Fibroblast of pulmonary artery (primary cell): ENCODE measurements around the gene SMTNL2.
"Not testable (repeated sequence)": the region's sequence is repeated elsewhere in the genome, so short reads cannot be mapped to it uniquely, and the experiment has no call there.

Experiments used
- DNase-seq: peaks from one replicate; pipeline ENCODE4 v3.0.0-alpha.2; 2010; ENCODE audit warnings: low read depth
- H3K4me3 ChIP-seq: replicated peaks from 2 replicates; pipeline ENCODE4 v1.5.1; 2011; ENCODE audit warnings: low read depth, mild to moderate bottlenecking, control low read depth, low read length, moderate library complexity
- TF ChIP-seq, protein P1 (sequence below): IDR thresholded peaks from 2 replicates; pipeline ENCODE4 v1.5.1; 2011; ENCODE audit warnings: mild to moderate bottlenecking, control low read depth, low read length, inconsistent platforms; ENCODE audit errors: missing control alignments

Gene SMTNL2

DNA sequence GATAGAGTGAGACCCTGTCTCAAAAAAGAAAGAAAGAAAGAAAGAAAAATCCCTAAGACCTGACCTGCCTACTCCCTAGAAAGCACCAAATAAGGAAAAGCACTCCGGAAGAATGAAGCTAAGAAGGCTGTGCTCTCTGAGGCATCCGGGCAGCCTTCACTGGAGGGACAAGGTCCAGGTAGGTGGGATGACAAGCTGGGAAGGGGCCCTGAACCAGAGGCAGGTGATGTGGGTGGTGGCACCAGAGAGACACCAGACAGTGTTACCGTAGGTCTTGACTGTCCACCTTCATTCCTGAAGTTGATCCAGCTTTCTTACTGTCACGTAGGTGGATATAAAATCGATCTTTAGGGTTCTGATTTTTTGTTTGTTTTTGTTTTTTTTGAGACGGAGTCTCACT, 26.3 kb downstream of the SMTNL2 start:
- TF ChIP-seq, protein P1, sequence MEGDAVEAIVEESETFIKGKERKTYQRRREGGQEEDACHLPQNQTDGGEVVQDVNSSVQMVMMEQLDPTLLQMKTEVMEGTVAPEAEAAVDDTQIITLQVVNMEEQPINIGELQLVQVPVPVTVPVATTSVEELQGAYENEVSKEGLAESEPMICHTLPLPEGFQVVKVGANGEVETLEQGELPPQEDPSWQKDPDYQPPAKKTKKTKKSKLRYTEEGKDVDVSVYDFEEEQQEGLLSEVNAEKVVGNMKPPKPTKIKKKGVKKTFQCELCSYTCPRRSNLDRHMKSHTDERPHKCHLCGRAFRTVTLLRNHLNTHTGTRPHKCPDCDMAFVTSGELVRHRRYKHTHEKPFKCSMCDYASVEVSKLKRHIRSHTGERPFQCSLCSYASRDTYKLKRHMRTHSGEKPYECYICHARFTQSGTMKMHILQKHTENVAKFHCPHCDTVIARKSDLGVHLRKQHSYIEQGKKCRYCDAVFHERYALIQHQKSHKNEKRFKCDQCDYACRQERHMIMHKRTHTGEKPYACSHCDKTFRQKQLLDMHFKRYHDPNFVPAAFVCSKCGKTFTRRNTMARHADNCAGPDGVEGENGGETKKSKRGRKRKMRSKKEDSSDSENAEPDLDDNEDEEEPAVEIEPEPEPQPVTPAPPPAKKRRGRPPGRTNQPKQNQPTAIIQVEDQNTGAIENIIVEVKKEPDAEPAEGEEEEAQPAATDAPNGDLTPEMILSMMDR: no peak
- no peak for DNase-seq
- no peak overlapping the region for H3K4me3 ChIP-seq

DNA sequence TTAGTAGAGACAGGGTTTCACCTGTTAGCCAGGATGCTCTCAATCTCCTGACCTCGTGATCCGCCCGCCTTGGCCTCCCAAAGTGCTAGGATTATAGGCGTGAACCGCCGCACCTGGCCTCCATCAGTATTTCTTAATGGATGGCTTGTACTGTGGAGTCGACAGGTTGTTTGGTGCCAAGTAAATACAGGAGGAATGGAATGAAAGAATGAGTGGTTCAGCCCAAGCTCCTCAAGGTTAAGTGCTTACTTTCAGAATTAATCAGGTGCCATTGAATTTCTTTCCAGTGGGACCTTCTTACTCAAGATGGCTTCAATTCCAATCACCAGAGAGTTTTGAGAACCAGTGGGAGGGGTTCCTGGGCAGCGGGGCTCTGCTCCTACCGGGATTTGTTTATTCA, 32.1 kb downstream of the SMTNL2 start:
- TF ChIP-seq, protein P1: no peak
- H3K4me3 ChIP-seq: no peak overlapping the region

DNA sequence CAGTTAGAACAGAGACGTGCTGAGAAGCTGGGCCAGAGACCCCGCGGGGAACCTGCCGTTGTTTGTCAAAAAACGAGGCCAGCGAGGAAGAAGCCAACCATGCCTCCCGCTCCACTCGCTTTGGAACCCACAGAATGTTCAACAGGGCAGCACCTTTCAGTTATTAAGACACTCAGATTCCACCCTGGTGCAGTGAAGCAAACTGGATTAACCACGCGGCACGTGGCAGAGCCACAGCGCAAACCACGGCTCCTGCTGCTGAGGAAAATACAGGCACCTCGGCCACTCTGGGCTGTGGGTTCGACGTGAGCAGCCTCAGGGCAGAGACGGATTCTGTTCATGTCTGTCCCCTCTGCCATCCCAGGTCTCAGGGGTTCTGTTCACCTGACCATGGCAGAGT, 32.8 kb downstream of the SMTNL2 start:
- TF ChIP-seq, protein P1: no peak
- H3K4me3 ChIP-seq: no peak overlapping the region
- no peak for DNase-seq

More for the DNA sequence above, 32.1 kb downstream of the SMTNL2 start:
- DNase-seq: no peak

DNA sequence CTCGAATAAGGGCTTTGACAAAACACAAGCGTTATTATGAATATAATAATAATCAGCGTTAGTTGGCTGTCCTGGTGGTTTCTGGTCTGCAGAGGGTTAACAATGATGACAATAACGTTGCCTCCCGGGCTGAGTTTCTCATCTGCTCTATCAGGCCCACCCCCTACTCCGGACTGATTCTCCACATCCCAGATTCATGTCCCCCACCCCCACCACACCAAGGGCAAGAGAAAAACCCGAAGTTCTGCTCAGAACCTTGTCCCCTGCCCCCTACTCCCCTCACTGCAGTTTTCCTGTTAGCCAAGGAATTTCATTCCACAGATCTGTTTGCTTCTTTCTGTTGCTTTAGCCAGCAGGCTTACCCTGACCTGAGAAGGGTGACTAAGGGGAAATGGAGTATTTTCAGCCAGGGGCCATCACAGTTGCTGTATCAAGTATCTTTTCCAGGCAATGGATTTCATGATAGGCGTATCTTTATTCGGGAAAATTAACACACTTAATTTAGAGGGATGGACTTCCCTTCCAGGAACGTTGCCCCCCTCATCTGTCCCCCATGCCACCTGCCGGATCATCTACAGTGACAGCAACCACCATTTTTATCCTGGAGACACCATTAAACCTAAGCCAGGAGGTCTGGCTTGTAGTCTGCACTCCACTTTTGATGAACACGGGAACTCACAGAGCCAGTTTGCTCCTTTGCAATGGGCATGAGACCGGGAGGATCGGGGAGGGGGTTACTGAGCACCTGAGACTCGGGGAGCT, 33.4 kb downstream of the SMTNL2 start:
- TF ChIP-seq, protein P1: no peak
- H3K4me3 ChIP-seq: no peak overlapping the region
- DNase-seq: no peak

DNA sequence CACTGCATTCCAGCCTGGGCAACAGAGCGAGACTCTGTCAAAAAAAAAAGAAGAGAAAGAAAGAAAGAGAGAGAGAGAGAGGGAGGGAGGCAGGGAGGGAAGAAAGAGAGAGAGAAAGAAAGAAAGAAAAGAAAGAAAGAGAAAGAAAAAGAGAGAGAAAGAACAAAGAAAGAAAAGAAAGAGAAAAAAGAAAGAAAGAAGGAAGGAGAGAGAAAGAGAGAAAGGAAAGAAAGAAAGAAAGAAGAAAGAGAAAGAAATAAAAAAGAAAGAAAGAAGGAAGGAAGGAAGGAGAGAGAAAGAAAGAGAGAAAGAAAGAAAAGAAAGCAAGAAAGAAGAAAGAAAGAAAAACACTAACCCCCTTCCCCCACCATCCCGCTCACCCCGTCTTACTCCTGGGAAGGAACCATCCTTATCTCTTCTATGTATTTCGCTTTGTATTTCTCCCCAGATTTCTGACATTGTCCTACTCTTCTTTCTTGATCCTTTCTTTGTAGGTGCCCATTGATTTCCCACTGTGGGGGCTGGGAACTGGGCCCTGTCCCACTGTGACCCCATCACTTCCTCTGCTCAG, 36.3 kb downstream of the SMTNL2 start:
- DNase-seq: no peak
- H3K4me3 ChIP-seq: no peak overlapping the region
- TF ChIP-seq, protein P1: no peak

DNA sequence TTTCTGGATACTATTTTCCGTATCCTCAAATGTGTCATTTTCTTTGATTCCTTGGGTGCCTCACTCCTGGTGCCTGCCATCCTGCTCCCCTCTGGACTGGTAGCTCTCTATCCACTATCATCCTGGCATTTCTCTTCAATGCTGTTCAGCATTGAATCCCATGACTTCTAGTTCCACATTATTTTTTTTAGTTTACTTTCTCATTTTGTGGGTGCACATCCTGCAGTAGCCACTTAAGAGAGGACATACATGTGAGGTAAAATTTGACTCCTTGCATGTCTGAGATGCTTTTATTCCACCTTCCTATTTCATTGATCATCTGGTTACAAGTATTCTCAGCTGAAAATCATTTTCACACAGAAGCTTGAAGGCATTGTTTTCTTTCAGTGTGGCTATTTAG, 38.0 kb downstream of the SMTNL2 start:
- TF ChIP-seq, protein P1: no peak
- no peak overlapping the region for H3K4me3 ChIP-seq
- DNase-seq: no peak

DNA sequence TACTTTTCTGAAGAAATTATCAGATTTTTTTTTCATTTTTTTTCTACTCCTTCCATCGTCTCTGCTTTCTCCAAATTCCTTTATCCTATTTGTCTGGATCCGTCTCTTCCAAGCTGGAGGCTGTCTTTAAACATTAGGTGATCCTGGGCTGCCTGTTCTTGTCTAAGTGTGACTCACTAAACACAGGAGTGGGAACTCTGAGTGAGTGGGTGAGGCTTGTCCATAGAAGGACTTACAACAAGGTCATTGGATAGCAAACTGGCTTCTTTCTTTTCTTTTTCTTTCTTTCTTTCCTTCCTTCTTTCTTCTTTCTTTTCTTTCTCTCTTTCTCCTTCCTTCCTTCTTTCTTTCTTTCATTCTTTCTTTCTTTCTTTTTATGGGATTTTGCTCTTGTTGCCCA, 38.9 kb downstream of the SMTNL2 start:
- peak; percentile 45 for DNase-seq
- no peak overlapping the region for H3K4me3 ChIP-seq
- TF ChIP-seq, protein P1: no peak

DNA sequence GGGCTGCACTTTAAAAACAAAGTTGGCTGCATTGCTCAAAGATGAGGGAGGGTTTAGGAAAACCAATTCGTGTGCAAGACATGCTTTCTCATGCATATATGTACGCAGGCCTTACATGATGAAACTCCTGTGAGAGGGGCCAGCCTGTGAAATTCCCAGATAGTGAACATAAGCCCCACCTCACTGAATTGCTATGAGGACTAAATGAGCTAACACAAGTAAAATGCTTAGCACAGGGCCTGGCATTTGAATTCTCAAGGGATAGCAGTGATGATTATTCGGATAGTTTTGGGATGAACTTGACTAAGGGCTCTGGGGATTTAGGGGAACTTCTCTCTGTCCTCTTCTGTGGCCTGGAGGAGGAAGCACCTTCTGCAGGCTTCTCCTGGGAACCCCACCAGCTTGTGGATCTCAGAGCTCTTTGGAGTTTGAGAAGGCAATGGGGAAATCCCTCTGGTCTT, 40.2 kb downstream of the SMTNL2 start:
- H3K4me3 ChIP-seq: not testable (repeated sequence)
- peak; percentile 16 for DNase-seq
